ENCODE data around the gene TMED1.

Gene TMED1

GRCh38 chr19:10808937-10809649 is 26.9 kb downstream of the TMED1 start:
- peak in 1 of 2 donors; percentile 50 for DNase-seq

GRCh38 chr19:10805758-10806247 is 30.2 kb downstream of the TMED1 start:
- DNase-seq = no peak

GRCh38 chr19:10805065-10805757 is 30.8 kb downstream of the TMED1 start:
- DNase-seq = peak in 1 of 2 donors; percentile 39

- no peak for DNase-seq
These were observed 32.8 kb downstream of the TMED1 start for GRCh38 chr19:10803252-10803651.

GRCh38 chr19:10802479-10802878 is 33.5 kb downstream of the TMED1 start:
- no peak for DNase-seq

- DNase-seq = no peak
These were observed 35.5 kb downstream of the TMED1 start for GRCh38 chr19:10800488-10800887.

GRCh38 chr19:10797541-10798256 is 38.3 kb downstream of the TMED1 start:
- DNase-seq = peak; percentile 88 to 94

GRCh38 chr19:10797078-10797477 is 38.9 kb downstream of the TMED1 start:
- peak; percentile 68 to 80 for DNase-seq

- DNase-seq = no peak
These were observed 39.4 kb downstream of the TMED1 start for GRCh38 chr19:10796653-10797052.

- no peak for DNase-seq
These were observed 46.1 kb downstream of the TMED1 start for GRCh38 chr19:10789866-10790265.

- no peak for DNase-seq
These were observed 47.9 kb downstream of the TMED1 start for GRCh38 chr19:10788146-10788545.

- peak in 1 of 2 donors; percentile 32 for DNase-seq
These were observed 51.8 kb downstream of the TMED1 start for GRCh38 chr19:10784257-10784656.

- DNase-seq = no peak
These were observed 53.2 kb downstream of the TMED1 start for GRCh38 chr19:10782795-10783194.

Data from CD4-positive, alpha-beta T cell treated with Interferon alpha-2 for 1 hour (primary cell).